GM12875 (cell line): ENCODE data around the gene CUL4B.
A peak's percentile ranks its signal among the peaks of the same experiment; 100 is the strongest.
"Not testable (repeated sequence)": the region's sequence is repeated elsewhere in the genome, so short reads cannot be mapped to it uniquely, and the experiment has no call there.

Experiments
- H3K4me3 ChIP-seq: one replicate; pipeline ENCODE4 v1.5.1; 2011; ENCODE audit warnings: low read depth, low read length, control low read depth
- TF ChIP-seq, protein P1 (sequence below): IDR thresholded peaks from 2 replicates; pipeline ENCODE4 v1.5.1; 2011; ENCODE audit warnings: low read depth, mild to moderate bottlenecking, control low read depth, inconsistent platforms, low read length, moderate library complexity, borderline replicate concordance; ENCODE audit not compliant: insufficient read depth

Gene CUL4B

DNA sequence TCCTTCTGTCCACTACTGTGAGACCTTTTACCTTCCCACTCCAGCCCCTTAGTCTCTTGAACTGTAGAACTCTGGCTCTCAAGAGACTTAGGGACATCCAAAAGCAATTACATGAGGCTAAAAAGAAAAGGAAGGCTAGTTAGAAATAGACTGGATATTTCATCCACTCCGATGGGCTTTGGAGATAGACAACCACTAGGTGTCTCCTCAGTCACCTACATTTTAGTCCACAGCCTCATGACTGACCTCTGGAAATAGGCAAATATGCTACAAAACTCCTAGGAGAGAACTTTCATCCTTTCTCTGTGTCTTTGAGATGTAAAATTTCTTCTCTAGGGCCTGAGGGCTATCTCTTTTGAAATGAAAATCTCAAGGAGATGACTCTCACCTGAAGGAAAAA is 46.5 kb downstream of the CUL4B start:
- TF ChIP-seq, protein P1, sequence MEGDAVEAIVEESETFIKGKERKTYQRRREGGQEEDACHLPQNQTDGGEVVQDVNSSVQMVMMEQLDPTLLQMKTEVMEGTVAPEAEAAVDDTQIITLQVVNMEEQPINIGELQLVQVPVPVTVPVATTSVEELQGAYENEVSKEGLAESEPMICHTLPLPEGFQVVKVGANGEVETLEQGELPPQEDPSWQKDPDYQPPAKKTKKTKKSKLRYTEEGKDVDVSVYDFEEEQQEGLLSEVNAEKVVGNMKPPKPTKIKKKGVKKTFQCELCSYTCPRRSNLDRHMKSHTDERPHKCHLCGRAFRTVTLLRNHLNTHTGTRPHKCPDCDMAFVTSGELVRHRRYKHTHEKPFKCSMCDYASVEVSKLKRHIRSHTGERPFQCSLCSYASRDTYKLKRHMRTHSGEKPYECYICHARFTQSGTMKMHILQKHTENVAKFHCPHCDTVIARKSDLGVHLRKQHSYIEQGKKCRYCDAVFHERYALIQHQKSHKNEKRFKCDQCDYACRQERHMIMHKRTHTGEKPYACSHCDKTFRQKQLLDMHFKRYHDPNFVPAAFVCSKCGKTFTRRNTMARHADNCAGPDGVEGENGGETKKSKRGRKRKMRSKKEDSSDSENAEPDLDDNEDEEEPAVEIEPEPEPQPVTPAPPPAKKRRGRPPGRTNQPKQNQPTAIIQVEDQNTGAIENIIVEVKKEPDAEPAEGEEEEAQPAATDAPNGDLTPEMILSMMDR, result peak; percentile 21; the same call in 1 of the 2 replicates
- H3K4me3 ChIP-seq, result no peak overlapping the region

GRCh38 chrX:120512627-120513026 is 48.1 kb downstream of the CUL4B start:
- TF ChIP-seq, protein P1, result no peak
- H3K4me3 ChIP-seq, result no peak overlapping the region

- H3K4me3 ChIP-seq, result no peak overlapping the region
- TF ChIP-seq, protein P1, result no peak
These were observed 48.5 kb downstream of the CUL4B start for GRCh38 chrX:120512222-120512621.

GRCh38 chrX:120504569-120504968 is 56.2 kb downstream of the CUL4B start:
- H3K4me3 ChIP-seq, result no peak overlapping the region
- TF ChIP-seq, protein P1, result no peak

DNA sequence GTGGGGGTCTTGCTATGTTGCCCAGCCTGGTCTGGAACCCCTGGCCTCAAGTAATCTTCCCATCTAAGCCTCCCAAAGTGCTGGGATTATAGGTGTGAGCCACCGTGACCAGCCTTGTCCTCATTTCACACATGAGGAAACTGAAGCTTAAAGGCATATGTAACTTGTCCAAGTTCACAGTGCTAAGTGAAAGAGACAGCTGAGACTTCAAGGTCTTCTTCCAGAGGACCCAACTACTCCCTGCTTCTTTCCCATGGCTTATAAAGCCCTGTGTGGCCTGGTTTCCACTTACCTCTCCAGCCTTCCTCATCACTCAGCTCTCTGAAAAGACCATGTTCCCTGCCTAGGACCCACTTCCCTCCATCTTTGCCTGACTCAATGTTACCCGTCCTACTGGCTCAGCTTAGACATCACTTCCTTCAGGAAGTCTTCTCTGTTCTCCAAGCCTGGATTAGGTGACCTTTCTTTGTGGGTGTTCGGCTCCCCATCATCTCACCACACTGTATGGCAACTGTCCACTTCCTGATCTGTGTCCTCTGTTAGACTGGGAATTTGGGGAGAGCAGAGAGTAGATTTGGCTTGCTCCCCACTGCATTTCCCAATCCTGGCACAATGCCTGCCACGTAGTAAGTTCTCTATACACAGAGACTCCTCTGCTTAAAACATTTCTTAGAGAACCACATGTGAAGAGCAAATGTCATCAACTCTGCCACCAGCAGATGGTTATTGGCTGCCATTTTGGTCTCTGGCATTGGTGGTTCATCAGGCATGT is 61.3 kb downstream of the CUL4B start:
- H3K4me3 ChIP-seq, result no peak overlapping the region
- TF ChIP-seq, protein P1, result no peak

DNA sequence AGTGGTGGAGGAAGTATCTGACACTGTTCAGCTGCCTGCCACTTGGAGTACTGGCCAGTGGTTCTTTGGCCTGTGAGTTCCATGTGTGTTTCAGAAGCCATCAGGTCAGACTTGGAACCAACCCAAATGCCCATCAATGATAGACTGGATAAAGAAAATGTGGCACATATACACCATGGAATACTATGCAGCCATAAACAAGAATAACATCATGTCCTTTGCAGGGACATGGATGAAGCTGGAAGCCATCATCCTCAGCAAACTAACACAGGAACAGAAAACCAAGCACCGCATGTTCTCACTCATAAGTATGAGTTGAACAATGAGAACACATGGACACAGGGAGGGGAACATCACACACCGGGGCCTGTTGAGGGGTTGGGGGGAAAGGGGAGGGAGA is 70.6 kb downstream of the CUL4B start:
- not testable (repeated sequence) for H3K4me3 ChIP-seq

GRCh38 chrX:120486786-120487185 is 74.0 kb downstream of the CUL4B start:
- TF ChIP-seq, protein P1, result no peak
- no peak overlapping the region for H3K4me3 ChIP-seq
